Activated B cell treated with CpG ODN at 0.5 μM for 24 hours (primary cell): ENCODE measurements around the gene STK33. TPM values are rescaled to one million over a fixed set of nuclear protein-coding genes. Genes with fewer than 3 reads are reported as not detected.

Experiments
- ATAC-seq: fragments of 200-7000 bp; cut with Tn5 transposase; one replicate; pipeline ENCODE4 v1.10.0; 2021; ENCODE audit warnings: low read depth, mild to moderate bottlenecking, moderate library complexity
- CTCF ChIA-PET: fragments of 350-600 bp; sonication (Branson Sonifier 250); formaldehyde crosslinking; loops from one replicate; lab custom pipeline; 2021; ENCODE audit warnings: antibody characterized with exemption; lab: Charles Lee
- POLR2A ChIA-PET: fragments of 350-600 bp; sonication (Branson Sonifier 250); formaldehyde crosslinking; loops from one replicate; lab custom pipeline; 2021; ENCODE audit warnings: antibody characterized with exemption; lab: Charles Lee
- DNase-seq: peaks from one replicate; pipeline ENCODE4 v3.0.0; 2022
- H3K27ac Mint-ChIP-seq: one replicate; pipeline ENCODE4 v1.8.0; 2020; ENCODE audit warnings: mixed read lengths
- H3K27me3 Mint-ChIP-seq: one replicate; pipeline ENCODE4 v1.8.0; 2021; ENCODE audit warnings: mixed read lengths
- H3K36me3 Mint-ChIP-seq: one replicate; pipeline ENCODE4 v1.8.0; 2021; ENCODE audit warnings: low read depth, mixed read lengths
- H3K4me1 Mint-ChIP-seq: one replicate; pipeline ENCODE4 v1.8.0; 2021; ENCODE audit warnings: mixed read lengths
- H3K4me3 Mint-ChIP-seq: one replicate; pipeline ENCODE4 v1.8.0; 2020; ENCODE audit warnings: mild to moderate bottlenecking, mixed read lengths
- H3K9me3 Mint-ChIP-seq: one replicate; pipeline ENCODE4 v1.8.0; 2020; ENCODE audit warnings: mixed read lengths
- CTCF ChIP-seq: fragments of 200-600 bp; IDR thresholded peaks from one replicate; pipeline ENCODE4 v1.8.0; 2022; ENCODE audit warnings: antibody characterized with exemption, mild to moderate bottlenecking
- intact Hi-C: fragments of 100-400 bp; cut with micrococcal nuclease; formaldehyde crosslinking; loops from one replicate; pipeline ENCODE4 v1.15.1; 2024
- total RNA-seq: library from RNA; stranded (reverse); gene quantifications from 2 replicates; pipeline ENCODE4 v1.2.3, GENCODE V29; 2022

STK33 gene
- total RNA-seq, 1 donor from 2014 or later: 14.0 TPM

- intact Hi-C loops: no loop called here
- ATAC-seq: no peak
- no peak for TF ChIP-seq CTCF
- DNase-seq: no peak
- Mint-ChIP-seq H3K27ac (no peak overlapping the region), H3K27me3 (no peaks in the 10 kb centered on the region), H3K36me3 (peaks cover 57% of the 10 kb centered on the region), H3K4me1 (no peaks in the 10 kb centered on the region), H3K9me3 (peaks cover 2% of the 10 kb centered on the region), H3K4me3 (no peak overlapping the region)
- ChIA-PET POLR2A (no interaction called here), CTCF (no interaction called here)
These were observed 45.6 kb upstream of the STK33 start for GRCh38 chr11:8639655-8640054.

- ChIA-PET CTCF (no interaction called here), POLR2A (no interaction called here)
- DNase-seq (no peak), ATAC-seq (no peak)
- no peak for TF ChIP-seq CTCF
- H3K9me3 Mint-ChIP-seq: peaks cover 2% of the 10 kb centered on the region
- no peak overlapping the region for H3K27ac Mint-ChIP-seq
- no peaks in the 10 kb centered on the region for H3K27me3 Mint-ChIP-seq
- H3K4me3 Mint-ChIP-seq: no peak overlapping the region
- H3K4me1 Mint-ChIP-seq: no peaks in the 10 kb centered on the region
- intact Hi-C loops: no loop called here
- H3K36me3 Mint-ChIP-seq: peaks cover 57% of the 10 kb centered on the region
These were observed 44.3 kb upstream of the STK33 start for GRCh38 chr11:8638300-8638699.

- Mint-ChIP-seq H3K9me3 (peaks cover 2% of the 10 kb centered on the region), H3K27me3 (no peaks in the 10 kb centered on the region), H3K4me3 (no peak overlapping the region), H3K4me1 (no peaks in the 10 kb centered on the region), H3K36me3 (peaks cover 48% of the 10 kb centered on the region), H3K27ac (no peak overlapping the region)
- ATAC-seq (no peak), DNase-seq (no peak)
- POLR2A ChIA-PET: no interaction called here
- CTCF ChIA-PET: no interaction called here
- intact Hi-C loops: no loop called here
- no peak for TF ChIP-seq CTCF
These were observed 42.1 kb upstream of the STK33 start for GRCh38 chr11:8636127-8636526.

DNA sequence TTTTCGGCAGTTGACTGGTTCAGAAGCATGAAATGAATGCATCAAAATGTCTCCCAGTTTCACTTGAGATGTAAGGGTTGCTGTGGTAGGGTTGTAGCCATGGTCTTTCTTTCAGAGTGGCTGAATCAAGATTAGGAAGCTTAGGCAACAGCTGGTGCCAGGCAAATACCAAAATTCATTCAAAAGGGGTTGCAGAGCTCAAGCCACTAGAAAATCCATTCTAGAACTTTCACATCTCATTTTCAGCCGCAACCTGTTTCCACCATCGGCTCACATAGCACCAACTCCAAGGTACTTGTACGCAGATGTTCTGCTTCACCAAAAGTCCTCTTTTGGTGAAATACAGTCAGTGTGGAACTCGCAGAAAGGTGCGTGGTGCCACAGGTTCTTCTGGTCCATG, 40.5 kb upstream of the STK33 start:
- no peak for DNase-seq
- no peaks in the 10 kb centered on the region for H3K4me1 Mint-ChIP-seq
- no peak for TF ChIP-seq CTCF
- H3K36me3 Mint-ChIP-seq: peaks cover 42% of the 10 kb centered on the region
- no peak overlapping the region for H3K4me3 Mint-ChIP-seq
- no peak for ATAC-seq
- CTCF ChIA-PET: no interaction called here
- POLR2A ChIA-PET: no interaction called here
- H3K27ac Mint-ChIP-seq: no peak overlapping the region
- H3K27me3 Mint-ChIP-seq: no peaks in the 10 kb centered on the region
- H3K9me3 Mint-ChIP-seq: peaks cover 2% of the 10 kb centered on the region
- intact Hi-C loops: no loop called here

GRCh38 chr11:8631395-8632118, 37.5 kb upstream of the STK33 start:
- ChIA-PET POLR2A (interaction anchor here (0.6 kb wide), 1 partner anchor 739 kb away, joined by 4 read pairs; no protein-coding TSS in a partner anchor), CTCF (interaction anchor here (1.0 kb wide), 1 partner anchor 328 kb away, joined by 3 read pairs; no protein-coding TSS in a partner anchor)
- no peak for DNase-seq

More at GRCh38 chr11:8631395-8632118, 37.5 kb upstream of the STK33 start:
- no peak for TF ChIP-seq CTCF
- Mint-ChIP-seq H3K27ac (no peak overlapping the region), H3K36me3 (peaks cover 23% of the 10 kb centered on the region), H3K4me1 (no peaks in the 10 kb centered on the region), H3K27me3 (no peaks in the 10 kb centered on the region), H3K9me3 (peaks cover under 1% of the 10 kb centered on the region), H3K4me3 (no peak overlapping the region)
- no peak for ATAC-seq
- intact Hi-C loops: no loop called here
